GM10266 (cell line): ENCODE measurements around the gene TASL.

ENCODE experiments used
- DNase-seq: peaks from one replicate; pipeline ENCODE4 v3.0.0; 2012; ENCODE audit errors: extremely low spot score
- CTCF ChIP-seq: IDR thresholded peaks from 2 replicates; pipeline ENCODE4 v1.5.1; 2012; ENCODE audit warnings: mild to moderate bottlenecking, low read depth; ENCODE audit not compliant: control insufficient read depth, insufficient read depth; ENCODE audit errors: missing control alignments

The TASL gene, protein sequence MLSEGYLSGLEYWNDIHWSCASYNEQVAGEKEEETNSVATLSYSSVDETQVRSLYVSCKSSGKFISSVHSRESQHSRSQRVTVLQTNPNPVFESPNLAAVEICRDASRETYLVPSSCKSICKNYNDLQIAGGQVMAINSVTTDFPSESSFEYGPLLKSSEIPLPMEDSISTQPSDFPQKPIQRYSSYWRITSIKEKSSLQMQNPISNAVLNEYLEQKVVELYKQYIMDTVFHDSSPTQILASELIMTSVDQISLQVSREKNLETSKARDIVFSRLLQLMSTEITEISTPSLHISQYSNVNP

GRCh38 chrX:30577362-30577991 is at the start of gene TASL:
TSS of gene TASL (minus strand) at chrX:30577766. CDS start at chrX:30560355, 17,411 bp downstream.
- TF ChIP-seq CTCF, result no peak
- peak; percentile 34 for DNase-seq

- TF ChIP-seq CTCF, result no peak
- no peak for DNase-seq
These were observed 48.8 kb upstream of the TASL start for GRCh38 chrX:30626402-30626801.

DNA sequence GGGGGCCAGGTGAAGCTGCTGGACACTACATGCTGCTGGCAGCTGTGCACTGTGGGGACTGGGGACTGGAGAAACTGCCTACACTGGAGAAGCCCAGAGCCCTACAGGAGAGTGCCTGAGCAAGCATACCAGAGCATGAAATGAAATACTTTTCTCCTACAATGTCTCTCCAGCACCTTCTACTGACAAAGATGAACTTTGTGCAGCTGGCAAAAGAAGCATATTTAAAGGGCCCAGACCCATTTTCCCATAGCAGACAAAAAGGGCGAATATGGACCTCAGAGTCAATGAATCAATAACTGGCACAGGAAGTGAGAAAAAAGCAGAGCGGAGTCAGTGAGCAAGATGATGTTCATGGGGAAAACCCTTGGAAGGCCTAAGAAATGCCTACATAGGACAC is 44.8 kb upstream of the TASL start:
- TF ChIP-seq CTCF, result no peak
- DNase-seq, result no peak

GRCh38 chrX:30620980-30621618 is 43.5 kb upstream of the TASL start:
- no peak for DNase-seq

GRCh38 chrX:30620125-30620524 is 42.6 kb upstream of the TASL start:
- no peak for TF ChIP-seq CTCF
- no peak for DNase-seq

More at GRCh38 chrX:30620980-30621618, 43.5 kb upstream of the TASL start:
- TF ChIP-seq CTCF, result no peak

GRCh38 chrX:30618160-30618765 is 40.7 kb upstream of the TASL start:
- no peak for DNase-seq
- peak; percentile 15 for TF ChIP-seq CTCF
